Measurements from ENCODE around the gene ARSI. TPM values are rescaled to one million over a fixed set of nuclear protein-coding genes. Genes with fewer than 3 reads are reported as not detected.

The ARSI gene
- total RNA-seq, 1 donor from 2014 or later, result 1.7 TPM

DNA sequence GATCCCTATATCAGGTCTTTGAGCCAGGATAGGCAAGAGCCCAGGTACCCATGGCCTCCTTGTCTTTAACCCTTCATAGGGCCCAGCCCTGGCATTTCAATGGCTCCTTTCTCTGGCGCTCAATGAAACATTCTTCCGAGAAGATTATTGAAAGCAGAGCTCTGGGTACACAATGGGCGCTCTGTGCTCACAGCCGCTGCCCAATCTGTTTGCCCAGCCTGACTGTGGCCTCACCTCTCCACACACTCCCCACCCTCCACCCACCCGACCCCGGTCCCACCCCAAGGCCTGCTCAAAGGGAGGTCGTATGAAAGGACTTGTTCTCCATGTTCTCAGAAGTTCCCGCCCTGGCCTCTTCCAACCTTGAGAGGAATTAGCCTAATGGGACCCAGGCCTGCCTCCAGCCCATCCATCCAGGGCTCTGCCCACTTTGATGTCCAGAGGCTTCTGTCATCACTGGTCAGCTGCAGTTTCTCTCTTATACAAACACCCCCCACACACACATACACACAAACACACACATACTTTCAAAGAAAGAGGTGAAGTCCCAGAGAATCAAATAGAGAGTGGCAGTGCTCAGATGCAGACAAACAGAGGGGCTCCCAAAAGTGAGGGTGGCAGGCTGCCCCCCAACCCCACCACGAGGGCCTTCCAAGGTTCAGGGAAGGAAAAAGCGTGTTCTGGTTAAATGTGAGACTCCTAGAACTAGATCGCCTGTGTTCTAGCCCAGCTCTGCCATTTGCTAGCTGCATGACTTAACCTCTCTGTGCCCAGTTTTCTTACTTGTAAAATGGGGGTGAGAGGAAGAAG lies 5.1 kb upstream of the ARSI start:
- no peak for ATAC-seq

DNA sequence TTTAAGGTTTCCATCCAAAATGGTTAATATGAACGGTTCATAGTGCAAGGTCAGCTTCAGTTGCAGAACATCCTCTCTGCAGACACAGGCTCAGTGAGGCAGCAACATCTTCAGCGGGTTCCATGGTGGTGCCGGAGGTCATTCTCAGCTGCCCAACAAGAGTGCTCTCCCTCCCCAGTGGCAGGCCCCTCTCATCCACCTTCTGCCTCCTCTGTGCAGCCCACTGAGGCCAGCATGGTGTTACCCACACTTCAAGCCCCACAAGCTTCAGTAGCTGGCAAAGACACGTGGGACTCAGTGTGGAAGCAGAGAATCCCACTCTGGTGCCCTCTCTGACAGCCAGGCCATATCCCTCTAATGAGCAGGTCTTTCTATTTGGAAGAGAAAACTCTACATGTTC lies 4.1 kb upstream of the ARSI start:
- ATAC-seq, result no peak

- ATAC-seq, result no peak
Observed at GRCh38 chr5:150305557-150305956, 2.9 kb upstream of the ARSI start.

DNA sequence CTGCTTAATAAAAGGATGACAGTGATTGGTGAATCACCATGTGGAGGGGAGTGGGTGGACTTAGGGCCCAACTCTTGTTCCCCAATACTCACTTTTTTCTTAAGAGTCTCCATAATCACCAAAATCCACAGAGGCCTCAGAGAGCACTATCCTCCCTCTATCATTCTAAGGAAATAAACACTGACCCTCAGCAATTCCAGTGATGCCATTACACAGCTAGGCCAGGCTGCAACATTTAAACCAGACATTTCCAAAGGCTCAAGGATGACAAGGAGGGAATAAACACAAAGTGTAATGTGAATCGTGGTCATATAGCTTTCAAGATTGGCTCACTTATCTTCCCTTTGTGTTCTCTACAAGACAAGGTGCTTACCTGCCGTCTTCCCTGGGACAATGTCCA lies 2.4 kb upstream of the ARSI start:
- no peak for ATAC-seq

GRCh38 chr5:150304481-150305081 lies 1.9 kb upstream of the ARSI start:
- ATAC-seq, result no peak

DNA sequence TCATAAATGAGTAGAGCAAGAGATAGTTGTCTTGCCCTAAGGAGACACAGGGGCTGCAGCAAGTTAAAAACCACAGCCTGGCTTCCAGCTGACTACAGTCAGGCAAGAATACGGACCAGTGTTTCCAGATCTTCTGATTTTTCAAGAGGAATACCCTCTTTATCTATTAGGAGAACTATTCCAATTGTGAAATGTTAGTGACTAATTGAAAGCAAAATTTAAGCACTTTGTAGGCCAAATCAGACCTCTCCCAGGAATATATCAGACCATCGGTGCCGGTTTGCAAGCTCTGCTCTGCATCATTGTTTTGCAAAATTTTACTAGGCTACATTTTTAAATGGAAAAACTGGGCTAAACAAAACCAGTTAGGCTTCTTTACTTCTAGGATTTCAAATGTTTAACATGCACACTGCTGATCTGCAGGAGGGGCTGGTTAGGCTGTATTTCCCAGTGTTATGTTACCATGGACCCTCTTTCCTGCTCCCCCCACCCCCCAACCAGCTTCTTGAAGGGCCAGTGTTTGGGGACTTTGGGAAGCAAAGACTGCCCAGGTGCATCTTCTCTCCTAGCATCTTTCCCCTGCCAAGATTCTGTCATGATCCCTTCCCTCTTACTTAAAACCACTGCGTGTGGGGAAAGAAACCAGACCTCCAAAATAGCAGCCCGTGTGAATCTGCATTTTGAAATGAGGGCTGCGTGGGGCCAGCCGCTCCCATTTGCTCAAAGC lies 1.1 kb upstream of the ARSI start:
- ATAC-seq, result no peak

- no peak for ATAC-seq
Observed at GRCh38 chr5:150303070-150303615, 438 bp upstream of the ARSI start.

DNA sequence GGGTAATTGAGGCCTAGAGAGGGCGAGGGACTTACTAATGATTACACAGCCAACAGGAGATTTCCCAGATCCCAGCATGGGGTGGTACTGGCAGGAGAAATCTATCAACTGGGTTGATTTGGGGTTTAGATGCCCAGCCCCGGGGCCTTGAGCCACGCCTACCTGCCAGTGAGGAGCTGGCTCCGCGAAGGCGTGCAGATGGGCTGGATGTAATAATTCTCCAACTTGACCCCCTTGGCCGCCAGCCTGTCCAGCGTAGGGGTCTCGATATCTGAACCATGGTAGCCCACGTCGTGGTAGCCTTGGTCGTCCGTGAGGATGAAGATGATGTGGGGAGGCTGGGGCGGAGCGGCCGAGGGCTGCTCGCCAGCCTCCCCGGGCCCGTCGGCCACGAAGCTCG lies 804 bp downstream of the ARSI start:
- ATAC-seq, result no peak

DNA sequence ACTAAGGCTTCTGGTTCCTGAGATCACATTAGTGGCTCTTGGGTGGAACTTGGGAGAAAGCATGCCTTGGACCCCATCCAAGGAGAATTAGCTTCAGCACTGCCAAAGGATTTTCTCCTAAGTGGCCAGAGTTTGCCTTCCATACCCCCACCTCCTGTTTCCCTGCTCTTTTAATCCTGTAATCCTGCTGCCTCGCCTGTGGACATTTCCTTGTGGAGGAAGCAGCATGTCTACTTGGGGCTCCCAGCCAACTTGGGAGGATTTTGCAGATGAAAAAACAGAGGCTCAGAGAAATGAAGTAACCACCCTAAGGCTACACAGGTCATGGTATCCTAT lies 1.6 kb downstream of the ARSI start:
- no peak for ATAC-seq

DNA sequence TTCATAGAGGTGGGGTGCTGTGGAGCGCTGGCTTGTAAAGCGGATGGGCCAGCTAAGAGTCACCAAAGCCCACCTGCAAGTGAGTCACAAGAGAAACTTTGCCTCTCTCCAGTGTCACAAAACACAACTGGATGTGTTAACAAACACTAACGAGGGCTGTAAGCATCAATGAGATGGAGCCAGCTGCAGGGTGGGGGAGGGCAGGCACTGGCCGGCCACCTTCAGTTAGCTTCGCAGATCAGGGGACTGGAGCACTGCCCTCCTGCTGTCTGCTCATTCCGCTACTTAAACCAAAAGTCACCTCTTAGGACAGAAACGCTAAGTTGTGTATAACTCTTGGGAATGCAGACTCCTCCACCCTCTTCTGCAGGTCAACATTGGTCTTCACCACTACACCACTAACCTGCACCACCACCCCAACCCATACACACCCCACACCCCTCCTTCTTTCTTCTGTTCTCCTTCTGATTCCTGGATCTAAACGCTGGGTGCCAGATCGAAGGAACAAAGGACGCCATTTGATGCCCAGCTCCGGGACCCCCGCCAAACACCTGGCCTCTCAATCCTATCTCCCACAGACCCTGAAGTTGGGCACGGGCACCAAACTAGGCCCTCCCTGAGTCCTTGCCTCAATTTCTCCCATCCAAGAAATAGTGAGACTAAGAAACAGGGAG lies 2.1 kb downstream of the ARSI start:
- ATAC-seq, result no peak

DNA sequence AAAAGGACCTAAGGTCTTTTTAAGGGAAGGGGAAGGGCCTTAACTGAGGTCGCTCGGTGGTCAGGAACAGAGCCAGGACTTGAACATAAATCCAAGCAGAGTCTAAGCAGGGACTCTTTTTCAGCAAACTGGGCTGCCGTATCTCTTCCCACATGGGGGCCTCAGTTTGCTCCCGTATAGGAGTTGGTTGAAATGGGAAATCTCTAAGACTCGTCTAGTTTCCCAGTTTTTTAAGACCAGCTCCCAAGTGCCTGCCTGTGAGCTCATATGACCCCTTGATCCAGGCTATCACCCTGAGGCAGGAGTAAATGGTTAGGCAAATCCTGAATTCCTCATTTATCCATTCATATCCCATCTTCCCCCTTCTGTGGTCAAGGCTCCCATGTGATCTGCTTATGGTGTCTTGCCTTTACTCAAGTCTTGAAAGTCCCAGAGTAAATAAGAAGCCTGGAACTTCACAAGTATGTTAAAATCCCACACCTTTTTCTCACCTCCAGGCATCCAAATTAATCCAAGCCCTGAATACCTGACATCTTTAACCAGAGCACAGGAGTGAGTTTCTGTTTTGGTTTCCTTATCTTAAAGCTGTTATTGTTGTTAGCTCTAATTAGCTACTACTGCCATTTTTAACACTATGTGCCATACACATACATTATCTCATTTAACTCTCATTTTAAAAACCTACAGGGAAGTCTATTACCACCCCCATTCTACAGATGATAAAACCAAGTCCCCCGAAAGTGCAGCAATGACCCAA lies 3.0 kb downstream of the ARSI start:
- no peak for ATAC-seq

GRCh38 chr5:150298701-150299451 lies 3.8 kb downstream of the ARSI start:
- ATAC-seq, result peak; percentile 83

GRCh38 chr5:150297934-150298595 lies 4.6 kb downstream of the ARSI start:
- no peak for ATAC-seq

DNA sequence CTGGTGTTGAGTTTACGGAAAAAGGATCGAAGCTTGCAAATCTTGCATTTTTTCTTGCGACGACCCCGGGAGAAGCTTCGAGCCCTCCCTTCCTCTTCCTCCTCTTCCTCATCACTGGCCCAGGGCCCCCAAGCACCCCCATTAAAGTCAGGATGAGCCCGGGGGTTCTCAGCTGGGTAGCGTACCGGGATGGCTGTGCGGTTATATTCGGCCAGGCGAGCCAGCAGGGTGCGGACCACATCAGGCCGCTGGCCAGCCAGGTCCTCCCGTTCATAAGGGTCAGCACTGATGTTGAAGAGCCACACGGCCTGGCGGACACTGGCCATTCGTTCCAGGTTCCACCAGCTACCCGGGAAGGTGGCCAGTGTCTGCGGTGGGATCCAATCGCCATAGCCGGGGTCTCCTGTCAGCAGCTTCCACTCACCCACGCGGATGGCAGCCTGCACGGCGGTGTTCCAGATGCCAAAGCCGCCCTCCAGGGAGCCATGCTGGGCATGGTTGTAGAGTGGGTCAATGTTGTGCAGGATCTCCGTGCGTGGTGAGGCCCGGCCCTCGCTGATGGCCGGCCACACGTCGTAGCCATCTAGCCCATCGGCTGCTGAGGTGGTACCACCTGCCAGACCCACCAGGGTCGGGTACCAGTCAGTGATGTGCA lies 5.3 kb downstream of the ARSI start:
- no peak for ATAC-seq

DNA sequence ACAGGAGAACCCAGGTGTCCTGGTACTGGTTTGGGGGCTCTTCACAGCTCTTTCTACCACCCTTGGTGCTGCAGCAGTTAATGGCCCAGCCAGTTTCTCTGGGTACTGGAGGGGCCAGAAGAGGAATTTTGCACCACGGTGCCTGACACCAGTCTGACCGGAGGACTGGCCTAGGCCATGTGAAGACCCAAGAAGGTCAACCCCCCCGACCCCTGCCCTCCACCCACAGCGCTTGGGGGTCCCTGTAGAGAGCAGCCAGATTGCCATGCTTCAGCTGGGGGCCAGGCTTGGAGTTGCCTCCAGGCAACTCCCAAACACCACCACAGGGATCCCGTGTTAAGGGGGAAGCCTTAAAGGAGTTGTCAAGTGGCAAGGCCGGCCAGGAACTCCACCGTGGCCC lies 6.2 kb downstream of the ARSI start:
- no peak for ATAC-seq

GRCh38 chr5:150295741-150296486 lies 6.8 kb downstream of the ARSI start:
- ATAC-seq, result peak; percentile 21

- peak; percentile 76 for ATAC-seq
Observed at GRCh38 chr5:150295172-150295634, 7.5 kb downstream of the ARSI start.

DNA sequence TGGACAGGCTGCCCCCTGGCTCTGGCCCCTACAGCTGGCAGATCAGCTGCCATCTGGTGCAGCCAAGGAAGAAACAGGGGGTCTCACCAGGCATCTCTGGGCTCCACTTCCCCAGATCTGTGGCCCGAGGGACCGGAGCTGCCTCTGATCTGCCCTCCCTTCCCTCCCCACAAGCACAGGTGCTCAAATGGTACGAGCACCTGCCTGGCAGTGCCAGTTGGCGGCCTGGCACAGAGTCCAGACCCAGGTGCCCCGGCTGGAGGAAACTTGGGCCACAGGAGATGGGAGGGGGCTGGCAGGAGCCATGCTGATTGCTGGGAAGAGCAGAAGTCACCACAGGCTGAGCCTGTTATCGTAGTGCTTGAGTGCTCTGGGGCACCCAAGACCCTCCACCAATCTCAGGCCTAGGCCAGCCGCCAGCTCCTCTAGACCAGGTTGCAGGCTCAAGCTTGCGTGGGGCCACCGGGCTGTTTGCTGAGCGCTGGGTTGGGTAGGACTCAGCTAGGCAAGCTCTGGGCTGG lies 8.1 kb downstream of the ARSI start:
- ATAC-seq, result no peak
